Liver (tissue), 9 donors: ENCODE data around the gene MAGI1. TPM values are rescaled to one million over a fixed set of nuclear protein-coding genes. Genes with fewer than 3 reads are reported as not detected.

ENCODE experiments used
- DNase-seq: peaks from one replicate; pipeline ENCODE4 v3.0.0-alpha.2; 2017; ENCODE audit warnings: low spot score
- H3K27ac ChIP-seq, 2 donors: one replicate each; pipeline ENCODE4 v1.7.0; 2013; ENCODE audit warnings: inconsistent platforms in 2 of 2, low read length in 2 of 2, control low read depth in 1 of 2, low read depth in 1 of 2, mild to moderate bottlenecking in 1 of 2
- H3K27me3 ChIP-seq, 4 donors: one replicate each; pipeline versions ENCODE4 v1.6.1 to v1.7.0; 2013; ENCODE audit warnings: low read length in 3 of 4, inconsistent platforms in 1 of 4, mild to moderate bottlenecking in 1 of 4, moderate library complexity in 1 of 4; ENCODE audit not compliant: control insufficient read depth in 4 of 4, insufficient read depth in 4 of 4
- H3K36me3 ChIP-seq, 4 donors: one replicate each; pipeline versions ENCODE4 v1.6.1 to v1.7.0; 2013; ENCODE audit warnings: low read length in 3 of 4, mild to moderate bottlenecking in 3 of 4, low read depth in 1 of 4, moderate library complexity in 1 of 4; ENCODE audit not compliant: control insufficient read depth in 4 of 4, insufficient read depth in 3 of 4
- H3K4me1 ChIP-seq, 4 donors: one replicate each; pipeline versions ENCODE4 v1.6.1 to v1.7.0; 2013; ENCODE audit warnings: low read length in 3 of 4, mild to moderate bottlenecking in 3 of 4, moderate library complexity in 1 of 4; ENCODE audit not compliant: control insufficient read depth in 4 of 4, insufficient read depth in 4 of 4
- H3K4me3 ChIP-seq, 3 donors: one replicate each; pipeline versions ENCODE4 v1.6.1 to v1.7.0; 2013; ENCODE audit warnings: low read length in 3 of 3, control low read depth in 1 of 3, low read depth in 1 of 3, mild to moderate bottlenecking in 1 of 3
- H3K9ac ChIP-seq, 2 donors: one replicate each; pipeline ENCODE4 v1.7.0; 2013; ENCODE audit warnings: low read length in 2 of 2, mild to moderate bottlenecking in 2 of 2, moderate library complexity in 2 of 2, control low read depth in 1 of 2, low read depth in 1 of 2
- H3K9me3 ChIP-seq, 4 donors: one replicate each; pipeline versions ENCODE4 v1.6.1 to v1.7.0; 2013; ENCODE audit warnings: low read length in 3 of 4; ENCODE audit not compliant: control insufficient read depth in 4 of 4
- ATF3 ChIP-seq: IDR thresholded peaks from 2 replicates; pipeline ENCODE4 v1.6.1; 2016; ENCODE audit warnings: antibody characterized with exemption
- CTCF ChIP-seq: fragments of 150-350 bp; IDR thresholded peaks from 2 replicates; pipeline ENCODE4 v1.5.1; 2017; ENCODE audit warnings: improper control_type of control experiment, low read depth, low read length; ENCODE audit not compliant: missing input control
- EGR1 ChIP-seq, 2 donors: IDR thresholded peaks; 2 replicates each; pipeline ENCODE4 v1.6.1; 2016 to 2018; ENCODE audit warnings: antibody characterized with exemption in 2 of 2, low read depth in 2 of 2
- FOXA1 ChIP-seq: IDR thresholded peaks from 2 replicates; pipeline ENCODE4 v1.6.1; 2016; ENCODE audit warnings: antibody characterized with exemption
- FOXA2 ChIP-seq: IDR thresholded peaks from 2 replicates; pipeline ENCODE4 v1.6.1; 2016; ENCODE audit warnings: antibody characterized with exemption
- GABPA ChIP-seq, 2 donors: IDR thresholded peaks in 1 of 2; conservative IDR thresholded peaks in 1 of 2; 2 replicates each; pipeline ENCODE4 v1.6.1; 2016; ENCODE audit warnings: antibody characterized with exemption in 2 of 2, mild to moderate bottlenecking in 1 of 2, moderate library complexity in 1 of 2
- HNF4A ChIP-seq, 2 donors: conservative IDR thresholded peaks; 2 replicates each; pipeline ENCODE4 v1.6.1; 2016; ENCODE audit warnings: antibody characterized with exemption in 2 of 2, mild to moderate bottlenecking in 2 of 2
- HNF4G ChIP-seq: IDR thresholded peaks from 2 replicates; pipeline ENCODE4 v1.6.1; 2016; ENCODE audit warnings: antibody characterized with exemption
- JUND ChIP-seq, 2 donors: IDR thresholded peaks; 2 replicates each; pipeline ENCODE4 v1.6.1; 2016; ENCODE audit warnings: antibody characterized with exemption in 2 of 2
- MAX ChIP-seq: IDR thresholded peaks from 2 replicates; pipeline ENCODE4 v1.6.1; 2016; ENCODE audit warnings: antibody characterized with exemption
- NR2F2 ChIP-seq: IDR thresholded peaks from 2 replicates; pipeline ENCODE4 v1.6.1; 2016; ENCODE audit warnings: antibody characterized with exemption
- RAD21 ChIP-seq, 2 donors: IDR thresholded peaks; 2 replicates each; pipeline ENCODE4 v1.6.1; 2016; ENCODE audit warnings: antibody characterized with exemption in 2 of 2, mild to moderate bottlenecking in 2 of 2
- REST ChIP-seq: IDR thresholded peaks from 2 replicates; pipeline ENCODE4 v1.6.1; 2016; ENCODE audit warnings: antibody characterized with exemption, mild to moderate bottlenecking
- RXRA ChIP-seq, 2 donors: IDR thresholded peaks; 2 replicates each; pipeline ENCODE4 v1.6.1; 2017 to 2018; ENCODE audit warnings: antibody characterized with exemption in 2 of 2, mild to moderate bottlenecking in 1 of 2
- SP1 ChIP-seq: IDR thresholded peaks from 2 replicates; pipeline ENCODE4 v1.6.1; 2018; ENCODE audit warnings: antibody characterized with exemption, mild to moderate bottlenecking
- TAF1 ChIP-seq: conservative IDR thresholded peaks from 2 replicates; pipeline ENCODE4 v1.6.1; 2016; ENCODE audit warnings: antibody characterized with exemption, mild to moderate bottlenecking
- YY1 ChIP-seq: IDR thresholded peaks from 2 replicates; pipeline ENCODE4 v1.6.1; 2016; ENCODE audit warnings: antibody characterized with exemption, mild to moderate bottlenecking
- ZBTB33 ChIP-seq: IDR thresholded peaks from 2 replicates; pipeline ENCODE4 v1.6.1; 2016; ENCODE audit warnings: antibody characterized with exemption
- WGBS: extraction: QIAGEN DNeasy Blood & Tissue Kit; methylation state at CpG from one replicate; pipeline ENCODE4 v1.1.7; 2013; 5-methylcytosine and 5-hydroxymethylcytosine counted together
- polyA plus RNA-seq, 2 donors: library from polyadenylated mRNA; stranded (reverse) in 1 of 2; unstranded in 1 of 2; fragments of 200-250 nt in 1 of 2; fragments of >200 nt in 1 of 2; fragmentation: Nextera tagmentation in 1 of 2; extraction: Ambion mirVana in 1 of 2; gene quantifications; one replicate each; pipeline versions ENCODE4 v1.2.1 to v1.2.3, GENCODE V29; 2013 to 2015
- total RNA-seq, 2 donors: library from RNA; depleted of rRNA; stranded (reverse); fragments of >200 nt; gene quantifications; one replicate each; pipeline ENCODE4 v1.2.3, GENCODE V29; 2014
- donor health status: healthy.
- donor health status: healthy.
- donor health status: healthy.
- donor health status: healthy.
- donor health status: healthy.

Gene MAGI1
- total and polyA plus RNA-seq, 4 donors: 9.6 to 68.8 (median 14.0) TPM

- TF ChIP-seq ATF3 (no peak), FOXA1 (no peak), SP1 (no peak), YY1 (no peak), JUND (IDR thresholded peaks at IDR 0.05) (no peak), EGR1 (IDR thresholded peaks at IDR 0.05; ENCODE audit: low read depth in 2 of 2) (no peak), FOXA2 (no peak), CTCF (no peak), TAF1 (no peak), RAD21 (IDR thresholded peaks at IDR 0.05) (no peak), HNF4A (conservative IDR thresholded peaks at IDR 0.05) (no peak)
- Histone ChIP-seq H3K4me1 (no peaks in the 10 kb centered on the region), H3K4me3 (no peak overlapping the region), H3K36me3 (no peaks in the 10 kb centered on the region), H3K27ac (no peak overlapping the region), H3K9me3 (no peaks in the 10 kb centered on the region), H3K27me3 (no peaks in the 10 kb centered on the region), H3K9ac (no peak overlapping the region)
- 84% methylated on average over 2 of the region's 2 CpGs for WGBS
- no peak for DNase-seq
Measured at GRCh38 chr3:65809641-65810150, 229.0 kb downstream of the MAGI1 start.

- no peak for DNase-seq
Measured at GRCh38 chr3:65808824-65809223, 229.9 kb downstream of the MAGI1 start.

More at GRCh38 chr3:65808824-65809223, 229.9 kb downstream of the MAGI1 start:
- TF ChIP-seq CTCF (no peak), MAX (no peak), TAF1 (no peak), ZBTB33 (no peak), REST (no peak), SP1 (no peak), JUND (IDR thresholded peaks at IDR 0.05) (no peak), ATF3 (no peak), RAD21 (IDR thresholded peaks at IDR 0.05) (no peak), HNF4G (no peak), HNF4A (conservative IDR thresholded peaks at IDR 0.05) (no peak), EGR1 (IDR thresholded peaks at IDR 0.05; ENCODE audit: low read depth in 2 of 2) (no peak), YY1 (no peak), RXRA (IDR thresholded peaks at IDR 0.05) (no peak), GABPA (IDR thresholded peaks at IDR 0.05 in 1 of 2, conservative IDR thresholded peaks at IDR 0.05 in 1 of 2) (no peak), FOXA2 (no peak), FOXA1 (no peak), NR2F2 (no peak)
- H3K36me3 ChIP-seq: no peaks in the 10 kb centered on the region
- H3K4me3 ChIP-seq: no peak overlapping the region
- no peak overlapping the region for H3K9ac ChIP-seq
- H3K4me1 ChIP-seq: no peaks in the 10 kb centered on the region
- H3K27me3 ChIP-seq: no peaks in the 10 kb centered on the region
- H3K9me3 ChIP-seq: no peaks in the 10 kb centered on the region
- no peak overlapping the region for H3K27ac ChIP-seq
- 96% methylated on average over 3 of the region's 3 CpGs for WGBS
